Loucy (cell line): ENCODE data around the gene IL3RA.

Source experiments
- H2AFZ ChIP-seq: fragments of 200-600 bp; sonication (generic); 2 replicates; pipeline ENCODE4 v1.6.0; 2016; ENCODE audit warnings: antibody characterized with exemption, mild to moderate bottlenecking, low read length, moderate library complexity
- H3F3A ChIP-seq: fragments of 200-600 bp; 2 replicates; pipeline ENCODE4 v1.6.0; 2016; ENCODE audit warnings: antibody characterized with exemption, low read depth, mild to moderate bottlenecking
- H3K27me3 ChIP-seq: fragments of 200-600 bp; sonication (generic); 2 replicates; pipeline ENCODE4 v1.6.1; 2014; ENCODE audit warnings: low read length, mild to moderate bottlenecking; ENCODE audit not compliant: insufficient read depth, poor library complexity, severe bottlenecking
- H3K36me3 ChIP-seq: fragments of 200-600 bp; sonication (generic); 2 replicates; pipeline ENCODE4 v1.6.1; 2016; ENCODE audit warnings: low read length; ENCODE audit not compliant: insufficient read depth
- H3K4me1 ChIP-seq: fragments of 200-600 bp; sonication (generic); 2 replicates; pipeline ENCODE4 v1.5.1; 2014; ENCODE audit warnings: low read length, mild to moderate bottlenecking; ENCODE audit not compliant: insufficient read depth, poor library complexity, severe bottlenecking
- H3K4me2 ChIP-seq: fragments of 200-600 bp; sonication (generic); 2 replicates; pipeline ENCODE4 v1.6.0; 2014; ENCODE audit warnings: antibody characterized with exemption, low read length, low read depth, mild to moderate bottlenecking; ENCODE audit not compliant: poor library complexity, severe bottlenecking
- H3K4me3 ChIP-seq: fragments of 200-600 bp; sonication (generic); 2 replicates; pipeline ENCODE4 v1.5.1; 2014; ENCODE audit warnings: low read length, mild to moderate bottlenecking, mixed read lengths; ENCODE audit not compliant: poor library complexity, severe bottlenecking
- H3K79me2 ChIP-seq: fragments of 200-600 bp; sonication (generic); 2 replicates; pipeline ENCODE4 v1.6.1; 2014; ENCODE audit warnings: low read length; ENCODE audit not compliant: insufficient read depth
- H3K9ac ChIP-seq: fragments of 200-600 bp; sonication (generic); 2 replicates; pipeline ENCODE4 v1.6.0; 2014; ENCODE audit warnings: mild to moderate bottlenecking, low read depth, low read length, moderate library complexity; ENCODE audit not compliant: poor library complexity, severe bottlenecking
- H3K9me2 ChIP-seq: fragments of 200-600 bp; sonication (generic); replicated peaks from 2 replicates; pipeline ENCODE4 v1.6.1; 2016; ENCODE audit warnings: low read depth, low read length, mixed read lengths
- H3K9me3 ChIP-seq: fragments of 200-600 bp; sonication (generic); 2 replicates; pipeline ENCODE4 v1.6.1; 2014; ENCODE audit warnings: mild to moderate bottlenecking, antibody characterized with exemption, low read length, low read depth; ENCODE audit not compliant: insufficient read depth
- H4K20me1 ChIP-seq: fragments of 200-600 bp; sonication (generic); 2 replicates; pipeline ENCODE4 v1.6.0; 2014; ENCODE audit warnings: antibody characterized with exemption, low read length, mild to moderate bottlenecking; ENCODE audit not compliant: insufficient read depth, poor library complexity, severe bottlenecking
- CTCF ChIP-seq: fragments of 200-600 bp; sonication (generic); conservative IDR thresholded peaks from 2 replicates; pipeline ENCODE4 v1.5.1; 2014; ENCODE audit warnings: mild to moderate bottlenecking, antibody characterized with exemption, low read length
- EZH2phosphoT487 ChIP-seq: fragments of 200-600 bp; IDR thresholded peaks from 2 replicates; pipeline ENCODE4 v1.6.1; 2018; ENCODE audit warnings: antibody characterized with exemption, mild to moderate bottlenecking, moderate library complexity, borderline replicate concordance

The IL3RA gene

GRCh38 chrX:1300449-1300848 is 36.1 kb upstream of the IL3RA start:
- Histone ChIP-seq H3F3A (no peaks in the 10 kb centered on the region), H3K9me3 (no peaks in the 10 kb centered on the region), H3K4me1 (no peaks in the 10 kb centered on the region), H3K36me3 (no peaks in the 10 kb centered on the region), H3K4me2 (no peak overlapping the region), H2AFZ (no peak overlapping the region), H3K4me3 (no peak overlapping the region), H3K9ac (no peak overlapping the region), H4K20me1 (no peaks in the 10 kb centered on the region), H3K27me3 (no peaks in the 10 kb centered on the region), H3K9me2 (no peaks in the 10 kb centered on the region), H3K79me2 (no peaks in the 10 kb centered on the region)
- no peak for TF ChIP-seq CTCF
- no peak for TF ChIP-seq EZH2phosphoT487

GRCh38 chrX:1305411-1305810 is 31.2 kb upstream of the IL3RA start:
- Histone ChIP-seq H3K4me3 (no peak overlapping the region), H3K4me1 (no peaks in the 10 kb centered on the region), H3K4me2 (no peak overlapping the region), H3K79me2 (no peaks in the 10 kb centered on the region), H3K36me3 (no peaks in the 10 kb centered on the region), H3K9ac (no peak overlapping the region), H3K27me3 (no peaks in the 10 kb centered on the region), H3F3A (no peaks in the 10 kb centered on the region), H4K20me1 (no peaks in the 10 kb centered on the region), H3K9me3 (no peaks in the 10 kb centered on the region), H3K9me2 (no peaks in the 10 kb centered on the region), H2AFZ (no peak overlapping the region)
- TF ChIP-seq EZH2phosphoT487: no peak
- no peak for TF ChIP-seq CTCF

DNA sequence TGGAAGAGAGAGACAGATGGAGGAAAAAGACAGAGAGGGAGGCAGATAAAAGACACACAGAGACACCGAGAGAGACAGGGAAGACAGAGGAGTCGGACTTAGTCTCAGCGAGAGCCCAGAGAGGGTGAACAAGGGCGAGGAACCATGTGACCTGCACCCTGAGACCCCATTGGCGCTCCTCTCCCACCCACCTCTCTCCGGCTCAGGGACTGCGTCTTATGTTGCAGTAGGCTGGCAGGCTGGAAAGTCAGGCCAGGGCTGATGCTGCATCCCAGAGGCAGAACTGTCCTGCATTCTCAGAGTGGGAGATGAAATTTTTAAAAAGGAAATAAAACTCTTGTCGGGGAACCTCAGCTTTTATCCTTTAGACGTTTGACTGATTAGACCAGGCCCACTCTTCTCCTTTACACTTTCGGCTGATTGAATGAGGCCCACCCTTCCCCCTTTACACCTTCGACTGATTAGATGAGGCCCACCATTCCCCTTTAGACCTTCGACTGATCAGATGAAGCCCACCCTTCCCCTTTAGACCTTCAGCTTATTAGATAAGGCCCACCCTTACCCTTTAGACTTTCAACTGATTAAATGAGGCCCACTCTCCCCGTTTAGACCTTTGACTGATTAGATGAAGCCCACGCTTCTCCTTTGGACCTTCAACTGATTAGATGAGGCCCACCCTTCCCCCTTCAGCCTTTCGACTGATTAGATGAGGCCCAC is 29.5 kb upstream of the IL3RA start:
- Histone ChIP-seq H3K4me3 (no peak overlapping the region), H3K9me3 (no peaks in the 10 kb centered on the region), H3K79me2 (no peaks in the 10 kb centered on the region), H2AFZ (no peak overlapping the region), H3F3A (no peaks in the 10 kb centered on the region), H3K4me1 (no peaks in the 10 kb centered on the region), H4K20me1 (no peaks in the 10 kb centered on the region), H3K27me3 (no peaks in the 10 kb centered on the region), H3K9ac (no peak overlapping the region), H3K4me2 (no peak overlapping the region), H3K9me2 (no peaks in the 10 kb centered on the region), H3K36me3 (no peaks in the 10 kb centered on the region)
- TF ChIP-seq EZH2phosphoT487 (no peak), CTCF (no peak)
